ENCODE measurements around the gene DNALI1.
"Not testable (repeated sequence)": the region's sequence is repeated elsewhere in the genome, so short reads cannot be mapped to it uniquely, and the experiment has no call there.

The DNALI1 gene

DNA sequence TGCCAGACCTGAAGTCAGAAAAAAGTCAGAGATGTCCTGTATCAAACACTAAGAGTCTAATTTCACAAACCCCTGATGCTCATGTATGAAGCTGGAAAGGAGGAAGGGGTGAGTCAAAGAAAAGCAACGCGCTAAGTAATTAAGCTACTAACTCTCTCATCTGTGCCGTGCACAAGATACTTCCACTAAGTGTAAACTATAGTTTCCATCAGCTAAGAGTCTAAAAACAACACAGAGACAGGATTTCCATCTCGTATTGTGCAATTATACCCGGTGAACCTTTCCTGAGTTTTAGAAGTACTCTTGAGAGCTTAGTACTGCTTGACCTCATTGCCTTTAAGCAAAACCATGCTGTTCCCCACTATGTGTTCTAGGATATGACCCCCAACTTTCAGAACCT, 19.0 kb downstream of the DNALI1 start:
- Histone ChIP-seq H3K9ac (ENCODE audit: insufficient read length) (no peak overlapping the region), H3K36me3 (ENCODE audit: insufficient read depth, low read length) (peaks cover 94% of the 10 kb centered on the region), H3K9me3 (ENCODE audit: low read depth, low read length) (no peaks in the 10 kb centered on the region), H3K27ac (no peak overlapping the region), H3K4me3 (no peak overlapping the region)
- TF ChIP-seq EZH2 (IDR thresholded peaks at IDR 0.05) = no peak
- TF ChIP-seq FOXP2 (optimal IDR thresholded peaks at IDR 0.05; ENCODE audit: control extremely low read depth, extremely low read length, insufficient read depth) = no peak
- no peak for TF ChIP-seq POLR2AphosphoS5 (IDR thresholded peaks at IDR 0.05; ENCODE audit: borderline replicate concordance, low read depth, low read length)
- no peak for DNase-seq (ENCODE audit: low read depth, low spot score)

DNA sequence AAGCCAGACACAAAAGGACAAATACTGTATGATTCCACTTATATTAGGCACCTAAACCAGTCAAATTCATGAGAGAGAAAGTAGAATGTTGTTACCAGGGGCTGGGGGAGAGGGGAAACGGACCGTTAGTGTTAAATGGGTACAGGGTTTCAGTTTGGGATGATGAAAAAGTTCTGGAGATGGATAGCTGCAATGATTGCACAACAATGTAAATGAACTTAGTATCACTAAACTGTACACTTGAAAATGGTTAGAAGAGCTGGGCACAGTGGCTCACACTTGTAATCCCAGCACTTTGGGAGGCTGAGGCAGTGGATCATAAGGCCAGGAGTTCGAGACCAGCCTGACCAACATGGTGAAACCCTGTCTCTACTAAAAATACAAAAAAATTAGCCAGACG, 27.8 kb downstream of the DNALI1 start:
- peaks cover 87% of the 10 kb centered on the region for H3K36me3 ChIP-seq (ENCODE audit: insufficient read depth, low read length)
- DNase-seq (ENCODE audit: low read depth, low spot score); H3K4me3 ChIP-seq; H3K27ac ChIP-seq; H3K9me3 ChIP-seq (ENCODE audit: low read depth, low read length); H3K9ac ChIP-seq (ENCODE audit: insufficient read length): not testable (repeated sequence)

- Histone ChIP-seq H3K36me3 (ENCODE audit: insufficient read depth, low read length) (peaks cover 87% of the 10 kb centered on the region), H3K9me3 (ENCODE audit: low read depth, low read length) (no peaks in the 10 kb centered on the region), H3K27ac (no peak overlapping the region), H3K9ac (ENCODE audit: insufficient read length) (no peak overlapping the region), H3K4me3 (no peak overlapping the region)
- no peak for DNase-seq (ENCODE audit: low read depth, low spot score)
- TF ChIP-seq FOXP2 (optimal IDR thresholded peaks at IDR 0.05; ENCODE audit: control extremely low read depth, extremely low read length, insufficient read depth) = no peak
- no peak for TF ChIP-seq POLR2AphosphoS5 (IDR thresholded peaks at IDR 0.05; ENCODE audit: borderline replicate concordance, low read depth, low read length)
- TF ChIP-seq EZH2 (IDR thresholded peaks at IDR 0.05) = no peak
Observed at GRCh38 chr1:37588939-37589338, 32.2 kb downstream of the DNALI1 start.

DNA sequence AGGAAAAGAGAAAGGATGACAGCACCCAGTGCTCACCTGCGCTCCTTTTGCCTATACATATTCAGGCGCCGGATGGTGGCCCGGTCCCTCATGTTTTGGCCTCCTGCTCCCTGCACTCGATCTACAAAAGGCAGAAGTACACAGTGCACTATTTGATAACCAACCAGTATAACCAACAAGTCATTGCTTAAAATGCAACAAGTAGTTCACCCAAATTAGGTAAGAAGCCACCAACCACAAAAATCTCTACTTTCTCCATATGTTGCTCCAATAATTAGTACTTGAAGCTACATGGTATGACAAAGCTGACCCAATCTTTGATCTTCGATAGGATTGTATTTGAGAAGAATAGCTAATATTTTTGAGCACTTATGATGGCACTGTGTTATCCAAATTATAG, 37.0 kb downstream of the DNALI1 start:
- peak overlapping the region; percentile 32 for H3K9ac ChIP-seq (ENCODE audit: insufficient read length)
- DNase-seq (ENCODE audit: low read depth, low spot score) = no peak
- TF ChIP-seq FOXP2 (optimal IDR thresholded peaks at IDR 0.05; ENCODE audit: control extremely low read depth, extremely low read length, insufficient read depth) (no peak), EZH2 (IDR thresholded peaks at IDR 0.05) (no peak), POLR2AphosphoS5 (IDR thresholded peaks at IDR 0.05; ENCODE audit: borderline replicate concordance, low read depth, low read length) (no peak)
- H3K36me3 ChIP-seq (ENCODE audit: insufficient read depth, low read length) = peaks cover 51% of the 10 kb centered on the region
- peak overlapping the region; percentile 47; the same call in 1 of the 2 replicates for H3K4me3 ChIP-seq
- no peaks in the 10 kb centered on the region for H3K9me3 ChIP-seq (ENCODE audit: low read depth, low read length)
- no peak overlapping the region for H3K27ac ChIP-seq

DNA sequence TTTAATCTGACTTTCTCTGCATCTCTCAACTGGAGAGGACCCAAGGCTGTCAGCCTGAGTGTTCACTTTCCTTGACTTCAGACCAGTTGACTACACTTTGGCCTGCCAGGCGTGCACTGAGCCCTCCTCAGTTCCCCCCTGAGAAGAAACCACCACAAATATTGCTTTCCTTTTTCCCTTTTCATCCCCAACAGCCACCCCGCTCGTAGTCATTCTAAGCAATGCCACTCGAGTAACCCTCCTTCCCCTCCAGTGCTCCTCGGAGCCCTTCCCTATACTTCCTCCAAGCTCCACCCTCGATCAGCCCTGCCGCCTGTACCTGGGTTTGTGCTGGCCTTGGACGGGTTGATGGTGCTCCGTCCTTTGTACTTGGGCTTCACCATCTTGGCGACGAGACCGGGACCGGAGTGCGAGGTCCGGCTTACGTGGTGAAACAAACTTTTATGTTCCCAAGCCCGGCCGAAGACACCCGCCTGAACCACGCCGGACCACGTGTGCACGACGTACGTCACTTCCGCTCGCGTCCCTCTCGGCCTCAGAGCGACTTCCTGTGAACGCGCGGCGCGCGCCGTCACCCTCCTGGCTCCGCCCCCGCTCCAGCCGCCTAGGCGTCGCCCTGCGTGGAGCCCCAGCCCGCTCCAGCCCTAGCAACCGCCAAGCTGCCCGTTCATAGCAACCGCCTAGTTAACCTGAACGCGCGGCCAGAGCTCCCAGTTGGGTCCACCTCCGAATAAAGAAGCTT, 38.9 kb downstream of the DNALI1 start, which contains the start of gene GNL2:
Gene GNL2 (minus strand): TSS at position 498 of the 742 bp plus-strand sequence. CDS start 115 bp downstream, at position 383.
- no peaks in the 10 kb centered on the region for H3K9me3 ChIP-seq (ENCODE audit: low read depth, low read length)
- H3K4me3 ChIP-seq = peak within 1 kb of the TSS; percentile 95
- H3K27ac ChIP-seq = peak within 1 kb of the TSS; percentile 50; the same call in 1 of the 2 replicates
- H3K9ac ChIP-seq (ENCODE audit: insufficient read length) = peak within 1 kb of the TSS; percentile 95
- H3K36me3 ChIP-seq (ENCODE audit: insufficient read depth, low read length) = peaks cover 34% of the 10 kb centered on the region
- no peak for TF ChIP-seq FOXP2 (optimal IDR thresholded peaks at IDR 0.05; ENCODE audit: control extremely low read depth, extremely low read length, insufficient read depth)
- TF ChIP-seq EZH2 (IDR thresholded peaks at IDR 0.05) = no peak
- peak; percentile 98 for TF ChIP-seq POLR2AphosphoS5 (IDR thresholded peaks at IDR 0.05; ENCODE audit: borderline replicate concordance, low read depth, low read length)
- DNase-seq (ENCODE audit: low read depth, low spot score) = peak; percentile 62

GRCh38 chr1:37596182-37596667, 39.5 kb downstream of the DNALI1 start:
- no peak for TF ChIP-seq POLR2AphosphoS5 (IDR thresholded peaks at IDR 0.05; ENCODE audit: borderline replicate concordance, low read depth, low read length)
- no peak for TF ChIP-seq EZH2 (IDR thresholded peaks at IDR 0.05)
- no peak for TF ChIP-seq FOXP2 (optimal IDR thresholded peaks at IDR 0.05; ENCODE audit: control extremely low read depth, extremely low read length, insufficient read depth)
- H3K36me3 ChIP-seq (ENCODE audit: insufficient read depth, low read length) = peaks cover 28% of the 10 kb centered on the region
- peak overlapping the region; percentile 27 for H3K9ac ChIP-seq (ENCODE audit: insufficient read length)

DNA sequence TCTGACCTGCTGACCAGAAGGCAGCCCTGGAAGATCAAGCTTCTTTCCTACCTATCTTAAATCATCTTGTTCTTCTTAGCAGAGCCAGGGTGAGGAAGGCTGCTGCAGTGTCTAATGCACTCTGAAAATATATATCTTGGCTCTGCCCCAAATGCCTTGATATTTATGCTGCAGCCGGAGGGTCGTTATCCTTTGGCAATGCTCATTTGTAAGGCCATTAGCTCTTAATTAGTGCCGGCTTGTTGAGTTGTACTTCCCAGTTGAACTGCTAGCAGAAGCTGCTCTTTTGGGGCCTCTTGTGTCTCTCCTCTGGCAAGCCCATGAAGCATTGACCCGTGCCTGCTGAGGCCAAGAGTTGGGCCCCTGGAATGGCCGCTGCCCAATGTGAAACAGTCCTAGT, 43.2 kb downstream of the DNALI1 start:
- TF ChIP-seq EZH2 (IDR thresholded peaks at IDR 0.05) = no peak
- TF ChIP-seq FOXP2 (optimal IDR thresholded peaks at IDR 0.05; ENCODE audit: control extremely low read depth, extremely low read length, insufficient read depth) = no peak
- TF ChIP-seq POLR2AphosphoS5 (IDR thresholded peaks at IDR 0.05; ENCODE audit: borderline replicate concordance, low read depth, low read length) = no peak
- Histone ChIP-seq H3K9me3 (ENCODE audit: low read depth, low read length) (no peaks in the 10 kb centered on the region), H3K27ac (no peak overlapping the region), H3K36me3 (ENCODE audit: insufficient read depth, low read length) (no peaks in the 10 kb centered on the region), H3K9ac (ENCODE audit: insufficient read length) (no peak overlapping the region), H3K4me3 (no peak overlapping the region)
- no peak for DNase-seq (ENCODE audit: low read depth, low spot score)

More at GRCh38 chr1:37596182-37596667, 39.5 kb downstream of the DNALI1 start:
- Histone ChIP-seq H3K9me3 (ENCODE audit: low read depth, low read length) (no peaks in the 10 kb centered on the region), H3K4me3 (peak overlapping the region; percentile 95), H3K27ac (no peak overlapping the region)
- DNase-seq (ENCODE audit: low read depth, low spot score) = no peak

- Histone ChIP-seq H3K36me3 (ENCODE audit: insufficient read depth, low read length) (no peaks in the 10 kb centered on the region), H3K9me3 (ENCODE audit: low read depth, low read length) (no peaks in the 10 kb centered on the region), H3K4me3 (no peak overlapping the region), H3K27ac (no peak overlapping the region), H3K9ac (ENCODE audit: insufficient read length) (no peak overlapping the region)
- no peak for DNase-seq (ENCODE audit: low read depth, low spot score)
- TF ChIP-seq POLR2AphosphoS5 (IDR thresholded peaks at IDR 0.05; ENCODE audit: borderline replicate concordance, low read depth, low read length) (no peak), FOXP2 (optimal IDR thresholded peaks at IDR 0.05; ENCODE audit: control extremely low read depth, extremely low read length, insufficient read depth) (no peak), EZH2 (IDR thresholded peaks at IDR 0.05) (no peak)
Observed at GRCh38 chr1:37601441-37601840, 44.7 kb downstream of the DNALI1 start.
